Peyer's patch (tissue), 4 donors: ENCODE results near the gene HCFC1. TPM values are rescaled to one million over a fixed set of nuclear protein-coding genes. Genes with fewer than 3 reads are reported as not detected.

Source experiments
- DNase-seq, 3 donors: peaks; one replicate each; pipeline ENCODE4 v3.0.0-alpha.2; 2017 to 2019
- H3K27ac ChIP-seq, 4 donors: fragments of 200-600 bp; sonication (generic); one replicate each; pipeline ENCODE4 v1.5.1; 2016 to 2019
- H3K27me3 ChIP-seq, 2 donors: fragments of 200-600 bp; sonication (generic); one replicate each; pipeline ENCODE4 v1.5.1; 2019
- H3K36me3 ChIP-seq, 3 donors: fragments of 200-600 bp; sonication (generic); one replicate each; pipeline ENCODE4 v1.5.1; 2016 to 2019
- H3K4me1 ChIP-seq, 4 donors: fragments of 200-600 bp; sonication (generic); one replicate each; pipeline ENCODE4 v1.5.1; 2016 to 2019
- H3K4me3 ChIP-seq, 4 donors: fragments of 200-600 bp; sonication (generic); 1 replicate in 3 of 4; 2 replicates in 1 of 4; pipeline ENCODE4 v1.5.1; 2016 to 2019; ENCODE audit warnings: mild to moderate bottlenecking in 1 of 4
- H3K9me3 ChIP-seq, 4 donors: fragments of 200-600 bp; sonication (generic); one replicate each; pipeline ENCODE4 v1.5.1; 2016 to 2019; ENCODE audit warnings: mild to moderate bottlenecking in 1 of 4
- POLR2A ChIP-seq, 2 donors: fragments of 450-650 bp; IDR thresholded peaks; one replicate each; pipeline ENCODE4 v1.5.1; 2017; ENCODE audit warnings: antibody characterized with exemption in 2 of 2, mild to moderate bottlenecking in 2 of 2, moderate library complexity in 2 of 2
- total RNA-seq, 4 donors: library from RNA; depleted of rRNA; stranded (reverse); fragments of >200 nt; gene quantifications; one replicate each; pipeline ENCODE4 v1.1.0, GENCODE V29; 2016
- TF ChIP-seq, protein P1 (sequence below), 6 experiments: fragments of 450-650 bp in 4 of 6; fragments of 200-600 bp in 2 of 6; sonication (generic) in 1 of 6; IDR thresholded peaks; one replicate each; pipeline ENCODE4 v1.5.1; 2017 to 2019; ENCODE audit warnings: antibody characterized with exemption in 6 of 6, mild to moderate bottlenecking in 3 of 6, moderate library complexity in 1 of 6

The HCFC1 gene
- total RNA-seq, 4 donors from 2014 or later = 44.1 to 70.6 (median 55.6) TPM

DNA sequence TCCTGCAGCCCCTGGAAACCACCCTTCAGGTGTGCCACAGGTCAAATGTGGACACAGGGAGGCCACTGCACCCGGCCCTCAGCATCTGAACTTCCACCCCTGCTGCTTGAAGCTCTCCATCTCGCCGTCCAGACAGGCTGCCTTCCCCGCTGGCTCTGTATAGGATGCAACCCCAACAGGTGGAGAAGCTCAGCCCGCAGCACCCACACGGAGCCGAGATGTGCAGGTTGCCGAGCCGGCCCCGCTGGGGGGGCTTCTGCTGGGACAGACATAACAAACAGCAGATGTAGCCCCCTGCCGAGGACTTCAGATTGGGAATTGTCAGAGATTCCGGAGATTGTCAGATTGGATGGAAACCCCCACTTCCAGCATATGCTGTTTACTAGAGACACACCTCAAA, 21.5 kb upstream of the HCFC1 start:
- Histone ChIP-seq H3K36me3 (no peaks in the 10 kb centered on the region), H3K4me1 (no peaks in the 10 kb centered on the region), H3K27ac (no peak overlapping the region), H3K27me3 (no peaks in the 10 kb centered on the region), H3K9me3 (no peaks in the 10 kb centered on the region), H3K4me3 (no peak overlapping the region)
- no peak for DNase-seq
- TF ChIP-seq POLR2A (IDR thresholded peaks at IDR 0.05) = no peak
- TF ChIP-seq, protein P1, sequence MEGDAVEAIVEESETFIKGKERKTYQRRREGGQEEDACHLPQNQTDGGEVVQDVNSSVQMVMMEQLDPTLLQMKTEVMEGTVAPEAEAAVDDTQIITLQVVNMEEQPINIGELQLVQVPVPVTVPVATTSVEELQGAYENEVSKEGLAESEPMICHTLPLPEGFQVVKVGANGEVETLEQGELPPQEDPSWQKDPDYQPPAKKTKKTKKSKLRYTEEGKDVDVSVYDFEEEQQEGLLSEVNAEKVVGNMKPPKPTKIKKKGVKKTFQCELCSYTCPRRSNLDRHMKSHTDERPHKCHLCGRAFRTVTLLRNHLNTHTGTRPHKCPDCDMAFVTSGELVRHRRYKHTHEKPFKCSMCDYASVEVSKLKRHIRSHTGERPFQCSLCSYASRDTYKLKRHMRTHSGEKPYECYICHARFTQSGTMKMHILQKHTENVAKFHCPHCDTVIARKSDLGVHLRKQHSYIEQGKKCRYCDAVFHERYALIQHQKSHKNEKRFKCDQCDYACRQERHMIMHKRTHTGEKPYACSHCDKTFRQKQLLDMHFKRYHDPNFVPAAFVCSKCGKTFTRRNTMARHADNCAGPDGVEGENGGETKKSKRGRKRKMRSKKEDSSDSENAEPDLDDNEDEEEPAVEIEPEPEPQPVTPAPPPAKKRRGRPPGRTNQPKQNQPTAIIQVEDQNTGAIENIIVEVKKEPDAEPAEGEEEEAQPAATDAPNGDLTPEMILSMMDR (IDR thresholded peaks at IDR 0.05) = no peak

DNA sequence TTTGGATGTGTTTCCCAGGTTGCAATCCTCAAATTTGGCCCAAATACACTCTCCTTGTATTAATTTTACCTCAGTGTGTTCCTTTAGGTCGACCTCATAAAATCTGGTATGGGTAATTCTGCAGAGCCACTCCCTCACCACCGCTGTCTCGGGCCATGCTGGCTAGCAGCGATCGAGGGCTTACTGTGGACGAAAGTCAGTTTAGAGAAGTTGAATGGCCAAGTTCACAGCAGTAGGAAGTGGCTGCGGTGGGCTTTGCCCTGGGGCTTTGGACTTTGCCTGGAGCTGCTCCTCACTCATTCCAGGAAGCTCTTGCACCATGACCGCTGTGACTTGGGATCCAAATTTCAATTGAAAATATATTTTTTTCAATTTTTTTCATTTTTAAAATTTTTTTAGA, 20.6 kb upstream of the HCFC1 start:
- no peaks in the 10 kb centered on the region for H3K9me3 ChIP-seq
- H3K4me1 ChIP-seq = no peaks in the 10 kb centered on the region
- no peaks in the 10 kb centered on the region for H3K27me3 ChIP-seq
- no peak overlapping the region for H3K27ac ChIP-seq
- H3K4me3 ChIP-seq = no peak overlapping the region
- no peak for DNase-seq
- TF ChIP-seq, protein P1 (IDR thresholded peaks at IDR 0.05) = no peak
- no peak for TF ChIP-seq POLR2A (IDR thresholded peaks at IDR 0.05)
- H3K36me3 ChIP-seq = no peaks in the 10 kb centered on the region

DNA sequence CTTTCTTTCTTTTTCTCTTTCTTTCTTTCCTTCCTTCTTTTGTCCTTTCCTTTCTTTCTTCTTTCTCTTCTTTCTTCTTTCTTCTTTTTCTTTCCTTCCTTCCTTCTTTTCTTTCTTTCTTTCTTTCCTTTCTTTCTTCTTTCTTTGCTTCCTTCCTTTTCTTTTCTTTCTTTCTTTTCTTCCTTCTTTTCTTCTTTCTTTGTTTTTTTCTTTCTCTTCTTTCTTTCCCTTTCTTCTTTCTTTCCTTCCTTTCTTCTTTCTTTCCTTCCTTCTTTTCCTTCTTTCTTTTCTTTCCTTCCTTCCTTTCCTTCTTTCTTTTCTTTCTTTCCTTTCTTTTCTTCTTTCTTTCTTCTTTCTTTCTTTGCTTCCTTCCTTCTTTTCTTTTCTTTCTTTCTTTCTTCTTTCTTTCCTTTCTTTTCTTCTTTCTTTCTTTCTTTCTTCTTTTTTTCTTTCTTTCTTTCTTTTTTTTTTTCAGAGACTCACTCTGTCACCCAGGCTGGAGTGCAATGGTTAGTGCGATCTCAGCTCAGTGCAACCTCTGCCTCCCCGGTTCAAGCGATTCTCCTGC, 19.5 kb upstream of the HCFC1 start:
- Histone ChIP-seq H3K4me1 (no peaks in the 10 kb centered on the region), H3K4me3 (no peak overlapping the region), H3K9me3 (no peaks in the 10 kb centered on the region), H3K27ac (no peak overlapping the region), H3K27me3 (no peaks in the 10 kb centered on the region), H3K36me3 (no peaks in the 10 kb centered on the region)
- no peak for TF ChIP-seq POLR2A (IDR thresholded peaks at IDR 0.05)
- TF ChIP-seq, protein P1 (IDR thresholded peaks at IDR 0.05) = no peak
- DNase-seq = no peak

DNA sequence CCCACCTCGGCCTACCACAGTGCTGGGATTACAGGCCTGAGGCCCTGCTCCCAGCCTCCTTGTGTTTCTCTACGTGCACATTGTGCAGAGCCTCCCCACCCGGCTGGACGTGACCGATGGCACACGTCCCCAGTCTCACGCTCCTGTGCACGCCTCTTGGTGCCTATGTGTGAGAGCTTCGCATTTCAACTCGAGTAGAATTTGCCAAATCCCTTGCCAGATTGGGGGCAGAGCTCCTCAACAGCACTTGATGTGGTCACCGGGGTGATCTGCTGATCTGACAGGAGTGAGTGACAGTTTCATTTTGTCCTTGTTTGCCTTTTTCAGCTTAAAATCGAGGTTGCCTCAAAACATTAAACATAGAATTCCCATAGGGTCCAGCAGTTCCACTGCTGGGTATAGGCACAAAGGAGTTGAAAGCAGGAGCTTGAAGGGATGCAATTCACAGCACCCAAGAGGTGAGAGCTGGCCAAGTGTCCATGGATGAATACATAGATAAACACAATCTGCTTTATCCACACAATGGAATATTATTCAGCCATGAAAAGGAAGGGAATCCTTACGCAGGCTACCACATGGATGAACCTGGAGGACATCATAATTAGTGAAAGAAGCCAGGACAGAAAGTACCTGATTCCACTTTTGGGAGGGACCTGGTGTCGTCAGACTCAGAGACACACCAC, 18.5 kb upstream of the HCFC1 start:
- Histone ChIP-seq H3K9me3 (no peaks in the 10 kb centered on the region), H3K27ac (no peak overlapping the region), H3K36me3 (no peaks in the 10 kb centered on the region), H3K27me3 (no peaks in the 10 kb centered on the region), H3K4me3 (no peak overlapping the region), H3K4me1 (peaks cover 0 to 3% (median 0%) of the 10 kb centered on the region in 4 donors)
- no peak for DNase-seq
- no peak for TF ChIP-seq POLR2A (IDR thresholded peaks at IDR 0.05)
- TF ChIP-seq, protein P1 (IDR thresholded peaks at IDR 0.05) = no peak

DNA sequence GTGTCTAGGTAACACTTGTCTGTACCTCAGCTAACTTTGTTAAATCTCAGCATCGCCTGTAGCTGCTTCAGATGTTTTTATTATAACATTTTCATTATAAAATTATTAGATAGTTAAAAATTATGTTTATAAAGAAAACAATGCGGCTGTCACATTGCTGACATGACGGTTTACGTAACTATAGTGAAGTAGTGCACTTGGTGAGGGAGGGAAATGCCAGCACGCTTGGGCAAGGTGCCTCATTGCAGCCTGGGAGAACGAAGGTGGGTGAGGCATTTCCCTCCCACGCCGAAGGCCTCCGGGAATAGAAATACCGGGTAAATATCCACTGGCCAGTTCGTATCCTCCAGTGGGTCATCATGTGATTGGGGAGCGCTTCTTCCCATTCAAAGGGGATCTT, 16.9 kb upstream of the HCFC1 start:
- TF ChIP-seq, protein P1 (IDR thresholded peaks at IDR 0.05) = no peak
- no peak for TF ChIP-seq POLR2A (IDR thresholded peaks at IDR 0.05)
- Histone ChIP-seq H3K27ac (no peak overlapping the region), H3K4me3 (no peak overlapping the region), H3K9me3 (no peaks in the 10 kb centered on the region), H3K36me3 (no peaks in the 10 kb centered on the region), H3K4me1 (peaks cover 0 to 10% (median 2%) of the 10 kb centered on the region in 4 donors), H3K27me3 (no peaks in the 10 kb centered on the region)
- DNase-seq = no peak
